NCI-H1048 (cell line): Measurements from ENCODE around the gene TBX4.

Source experiments
- DNase-seq: peaks from one replicate; lab custom pipeline; 2025; lab: John Stamatoyannopoulos, UW

The TBX4 gene

GRCh38 chr17:61454381-61455323 lies 2.4 kb downstream of the TBX4 start:
- no peak for DNase-seq

- no peak for DNase-seq
Observed at GRCh38 chr17:61455324-61456060, 3.3 kb downstream of the TBX4 start.

GRCh38 chr17:61456061-61456681 lies 3.9 kb downstream of the TBX4 start:
- no peak for DNase-seq

GRCh38 chr17:61456688-61457225 lies 4.5 kb downstream of the TBX4 start:
- no peak for DNase-seq

- DNase-seq = no peak
Observed at GRCh38 chr17:61457226-61457983, 5.2 kb downstream of the TBX4 start.

GRCh38 chr17:61458000-61458399 lies 5.8 kb downstream of the TBX4 start:
- DNase-seq = no peak

GRCh38 chr17:61458421-61459141 lies 6.4 kb downstream of the TBX4 start:
- DNase-seq = no peak

- no peak for DNase-seq
Observed at GRCh38 chr17:61459142-61459809, 7.1 kb downstream of the TBX4 start.

- no peak for DNase-seq
Observed at GRCh38 chr17:61459939-61460718, 7.9 kb downstream of the TBX4 start.

- no peak for DNase-seq
Observed at GRCh38 chr17:61460796-61461585, 8.8 kb downstream of the TBX4 start.

- DNase-seq = no peak
Observed at GRCh38 chr17:61461586-61461966, 9.4 kb downstream of the TBX4 start.

GRCh38 chr17:61461967-61462718 lies 9.9 kb downstream of the TBX4 start:
- DNase-seq = no peak

- no peak for DNase-seq
Observed at GRCh38 chr17:61462719-61463315, 10.6 kb downstream of the TBX4 start.

- no peak for DNase-seq
Observed at GRCh38 chr17:61463316-61464129, 11.3 kb downstream of the TBX4 start.

- no peak for DNase-seq
Observed at GRCh38 chr17:61464130-61464842, 12.1 kb downstream of the TBX4 start.

- DNase-seq = no peak
Observed at GRCh38 chr17:61464843-61465180, 12.6 kb downstream of the TBX4 start.
